B cell (primary cell): Measurements from ENCODE around the gene PRIMPOL. TPM values are rescaled to one million over a fixed set of nuclear protein-coding genes. Genes with fewer than 3 reads are reported as not detected.
"Not testable (repeated sequence)": the region's sequence is repeated elsewhere in the genome, so short reads cannot be mapped to it uniquely, and the experiment has no call there.

Experiments
- ATAC-seq: fragments of 200-7000 bp; cut with Tn5 transposase; one replicate; pipeline ENCODE4 v1.10.0; 2021; ENCODE audit warnings: low read depth, mild to moderate bottlenecking, moderate number of reproducible peaks, moderate library complexity
- CTCF ChIA-PET: fragments of 350-600 bp; sonication (Branson Sonifier 250); formaldehyde crosslinking; loops from one replicate; lab custom pipeline; 2021; ENCODE audit warnings: antibody characterized with exemption, inconsistent platforms; lab: Charles Lee
- POLR2A ChIA-PET: fragments of 350-600 bp; sonication (Branson Sonifier 250); formaldehyde crosslinking; loops from one replicate; lab custom pipeline; 2021; ENCODE audit warnings: antibody characterized with exemption; lab: Charles Lee
- DNase-seq: peaks from one replicate; pipeline ENCODE4 v3.0.0; 2013
- H2AFZ ChIP-seq: 2 replicates; pipeline ENCODE4 v1.6.1; 2012; ENCODE audit warnings: mild to moderate bottlenecking, low read depth, low read length; ENCODE audit not compliant: insufficient read depth, poor library complexity, severe bottlenecking
- H3K27ac ChIP-seq, 2 donors: 1 replicate in 1 of 2; 2 replicates in 1 of 2; pipeline ENCODE4 v1.5.1; 2012 to 2013; ENCODE audit warnings: low read length in 2 of 2, mild to moderate bottlenecking in 2 of 2, moderate library complexity in 1 of 2
- H3K27me3 ChIP-seq, 4 experiments: fragments of 200-600 bp in 1 of 4; sonication (generic) in 1 of 4; replicated peaks in 1 of 4; 1 replicate in 2 of 4; 2 replicates in 2 of 4; pipeline versions ENCODE4 v1.6.1 to v1.7.0; 2013 to 2016; ENCODE audit warnings: low read length in 3 of 4, mild to moderate bottlenecking in 2 of 4, mixed read lengths in 1 of 4, moderate library complexity in 1 of 4; ENCODE audit not compliant: insufficient read depth in 4 of 4, control insufficient read depth in 3 of 4; ENCODE audit errors: control extremely low read depth in 1 of 4
- H3K36me3 ChIP-seq, 2 experiments: replicated peaks in 1 of 2; 1 replicate in 1 of 2; 2 replicates in 1 of 2; pipeline versions ENCODE4 v1.6.1 to v1.7.1; 2013; ENCODE audit warnings: low read length in 1 of 2; ENCODE audit not compliant: insufficient read depth in 2 of 2, control insufficient read depth in 1 of 2; ENCODE audit errors: control extremely low read depth in 1 of 2, extremely low read depth in 1 of 2
- H3K4me1 ChIP-seq, 2 donors: fragments of 200-600 bp in 1 of 2; sonication (generic) in 1 of 2; 1 replicate in 1 of 2; 2 replicates in 1 of 2; pipeline versions ENCODE4 v1.5.1 to v1.6.1; 2013 to 2017; ENCODE audit warnings: low read length in 2 of 2; ENCODE audit not compliant: control insufficient read depth in 2 of 2, insufficient read depth in 2 of 2
- H3K4me2 ChIP-seq: replicated peaks from 2 replicates; pipeline ENCODE3; 2012; ENCODE audit warnings: mild to moderate bottlenecking, low read depth, low read length; ENCODE audit not compliant: poor library complexity, severe bottlenecking
- H3K4me3 ChIP-seq, 5 experiments: fragments of 200-600 bp in 1 of 5; sonication (generic) in 1 of 5; 1 replicate in 3 of 5; 2 replicates in 2 of 5; pipeline versions ENCODE4 v1.5.1 to v1.7.0; 2011 to 2016; ENCODE audit warnings: low read length in 4 of 5, mild to moderate bottlenecking in 4 of 5, low read depth in 2 of 5, control low read depth in 1 of 5, moderate library complexity in 1 of 5; ENCODE audit not compliant: insufficient read depth in 1 of 5; ENCODE audit errors: control extremely low read depth in 1 of 5, extremely low read depth in 1 of 5
- H3K79me2 ChIP-seq: fragments of 200-600 bp; sonication (generic); one replicate; pipeline ENCODE4 v1.6.0; 2016; ENCODE audit warnings: low read length; ENCODE audit not compliant: control insufficient read depth, insufficient read depth
- H3K9ac ChIP-seq: fragments of 200-600 bp; sonication (generic); 2 replicates; pipeline ENCODE4 v1.6.1; 2017; ENCODE audit warnings: mild to moderate bottlenecking, low read length, moderate library complexity
- H3K9me3 ChIP-seq, 3 donors: one replicate each; pipeline versions ENCODE4 v1.6.1 to v1.7.1; 2013; ENCODE audit warnings: low read length in 2 of 3; ENCODE audit not compliant: control insufficient read depth in 2 of 3, insufficient read depth in 1 of 3; ENCODE audit errors: control extremely low read depth in 1 of 3
- H4K20me1 ChIP-seq: 2 replicates; pipeline ENCODE4 v1.6.0; 2012; ENCODE audit warnings: mild to moderate bottlenecking, low read length; ENCODE audit not compliant: insufficient read depth, control insufficient read depth, poor library complexity, severe bottlenecking
- H3K27ac Mint-ChIP-seq: one replicate; pipeline ENCODE4 v1.8.0; 2021; ENCODE audit warnings: mixed read lengths
- H3K27me3 Mint-ChIP-seq: one replicate; pipeline ENCODE4 v1.8.0; 2021; ENCODE audit warnings: mixed read lengths
- H3K4me1 Mint-ChIP-seq: one replicate; pipeline ENCODE4 v1.8.0; 2021; ENCODE audit warnings: mixed read lengths
- H3K4me3 Mint-ChIP-seq: one replicate; pipeline ENCODE4 v1.8.0; 2021; ENCODE audit warnings: mixed read lengths
- H3K9me3 Mint-ChIP-seq: one replicate; pipeline ENCODE4 v1.8.0; 2022; ENCODE audit warnings: mixed read lengths; ENCODE audit not compliant: insufficient read depth
- CTCF ChIP-seq: fragments of 200-600 bp; IDR thresholded peaks from one replicate; pipeline ENCODE4 v1.8.0; 2022; ENCODE audit warnings: antibody characterized with exemption, mild to moderate bottlenecking
- EZH2 ChIP-seq: IDR thresholded peaks from 2 replicates; pipeline ENCODE4 v1.6.1; 2012; ENCODE audit warnings: borderline replicate concordance, low read depth, mild to moderate bottlenecking, moderate library complexity, low read length; ENCODE audit not compliant: insufficient read depth, poor library complexity, severe bottlenecking
- WGBS: methylation state at CpG from one replicate; pipeline ENCODE4 v1.1.5; 2013; ENCODE audit warnings: missing lambda C conversion rate; ENCODE audit not compliant: insufficient coverage; 5-methylcytosine and 5-hydroxymethylcytosine counted together
- intact Hi-C: fragments of 100-400 bp; cut with micrococcal nuclease; formaldehyde crosslinking; loops from one replicate; pipeline ENCODE4 v1.10.0; 2022
- polyA plus RNA-seq: library from polyadenylated mRNA; depleted of rRNA; stranded (reverse); fragments of >200 nt; gene quantifications from 2 replicates; pipeline ENCODE4 v1.2.3, GENCODE V29; 2012
- total RNA-seq, 2 donors: library from RNA; stranded (reverse); fragments of 120-200 nt in 1 of 2; gene quantifications; 1 replicate in 1 of 2; 2 replicates in 1 of 2; pipeline versions ENCODE4 v1.2.3 to v1.2.4, GENCODE V29; 2013 to 2022

Gene PRIMPOL
- total and polyA plus RNA-seq, 2 donors (not counting 1 experiment from before 2014, with no cell fraction given): 15.4 to 16.3 TPM

GRCh38 chr4:184657144-184657543, 7.6 kb downstream of the PRIMPOL start:
- Histone ChIP-seq H2AFZ (no peak overlapping the region), H3K27me3 (no peaks in the 10 kb centered on the region), H3K9me3 (no peaks in the 10 kb centered on the region), H3K4me1 (peaks cover 3 to 5% of the 10 kb centered on the region in 2 donors), H3K9ac (no peak overlapping the region), H3K36me3 (peaks cover 4 to 5% of the 10 kb centered on the region in 2 experiments), H3K27ac (no peak overlapping the region), H3K79me2 (no peaks in the 10 kb centered on the region), H4K20me1 (no peaks in the 10 kb centered on the region), H3K4me2 (peak overlapping the region; percentile 35), H3K4me3 (no peak overlapping the region)
- Mint-ChIP-seq H3K9me3 (no peaks in the 10 kb centered on the region), H3K4me1 (peaks cover 13% of the 10 kb centered on the region), H3K27ac (no peak overlapping the region), H3K27me3 (no peaks in the 10 kb centered on the region), H3K4me3 (no peak overlapping the region)
- TF ChIP-seq EZH2: no peak
- TF ChIP-seq CTCF: no peak
- ChIA-PET POLR2A (interaction anchor here (0.7 kb wide), 1 partner anchor 460 kb away, joined by 4 read pairs; no protein-coding TSS in a partner anchor), CTCF (interaction anchor here (0.9 kb wide), 1 partner anchor 393 kb away, joined by 3 read pairs; no protein-coding TSS in a partner anchor)
- WGBS: no CpG with 5 or more reads among the region's 3 CpGs
- intact Hi-C loops: no loop called here
- ATAC-seq (no peak), DNase-seq (no peak)

GRCh38 chr4:184657820-184658219, 8.3 kb downstream of the PRIMPOL start:
- H3K27ac ChIP-seq, ATAC-seq, DNase-seq, H4K20me1 ChIP-seq, H3K9me3 Mint-ChIP-seq, H3K27me3 ChIP-seq, H3K27me3 Mint-ChIP-seq, intact Hi-C loops, H3K4me3 Mint-ChIP-seq, H3K9me3 ChIP-seq, H3K36me3 ChIP-seq, H2AFZ ChIP-seq, H3K79me2 ChIP-seq, H3K27ac Mint-ChIP-seq, H3K4me3 ChIP-seq, H3K4me1 ChIP-seq, H3K9ac ChIP-seq, H3K4me2 ChIP-seq: not testable (repeated sequence)
- WGBS: no CpG with 5 or more reads among the region's 9 CpGs
- POLR2A ChIA-PET: interaction anchor here (0.7 kb wide), 1 partner anchor 461 kb away, joined by 4 read pairs; no protein-coding TSS in a partner anchor
- peaks cover 15% of the 10 kb centered on the region for H3K4me1 Mint-ChIP-seq
- CTCF ChIA-PET: interaction anchor here (0.9 kb wide), 1 partner anchor 394 kb away, joined by 3 read pairs; no protein-coding TSS in a partner anchor
